ENCODE data around the gene NOTCH3. TPM values are rescaled to one million over a fixed set of nuclear protein-coding genes. Genes with fewer than 3 reads are reported as not detected.

NOTCH3 gene
- total RNA-seq, 2 donors from 2014 or later = 0.05 to 0.18 TPM

DNA sequence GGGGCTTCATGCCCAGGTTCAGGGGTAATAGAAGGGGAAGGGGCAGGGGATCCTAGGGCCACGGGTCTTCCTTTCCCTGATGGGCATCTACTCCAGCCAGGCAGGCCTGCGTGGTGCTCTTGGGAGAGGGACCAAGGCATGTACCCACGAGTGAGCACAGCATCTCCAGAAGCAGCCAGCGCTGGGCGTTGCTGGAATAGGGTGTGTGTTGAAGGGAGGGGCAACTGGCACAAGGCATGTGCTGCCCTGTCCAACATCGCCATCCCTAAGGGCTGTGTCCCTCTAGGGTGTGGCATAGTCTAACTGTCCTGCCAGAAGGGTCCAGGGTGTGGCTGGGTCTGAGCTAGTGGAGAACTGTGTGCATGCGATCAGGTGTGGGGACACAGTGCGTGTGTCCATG, 2.9 kb downstream of the NOTCH3 start:
- H3K36me3 Mint-ChIP-seq (ENCODE audit: low read depth) = peaks cover 15% of the 10 kb centered on the region
- peaks cover 16% of the 10 kb centered on the region for H3K4me1 Mint-ChIP-seq
- H3K4me3 Mint-ChIP-seq = no peak overlapping the region
- H3K9me3 ChIP-seq (ENCODE audit: control insufficient read depth, low read length, poor library complexity, severe bottlenecking) = no peaks in the 10 kb centered on the region
- H3K27me3 Mint-ChIP-seq = peaks cover 69% of the 10 kb centered on the region
- no peak overlapping the region for H3K27ac Mint-ChIP-seq
- no peak for DNase-seq
- no peak for ATAC-seq

DNA sequence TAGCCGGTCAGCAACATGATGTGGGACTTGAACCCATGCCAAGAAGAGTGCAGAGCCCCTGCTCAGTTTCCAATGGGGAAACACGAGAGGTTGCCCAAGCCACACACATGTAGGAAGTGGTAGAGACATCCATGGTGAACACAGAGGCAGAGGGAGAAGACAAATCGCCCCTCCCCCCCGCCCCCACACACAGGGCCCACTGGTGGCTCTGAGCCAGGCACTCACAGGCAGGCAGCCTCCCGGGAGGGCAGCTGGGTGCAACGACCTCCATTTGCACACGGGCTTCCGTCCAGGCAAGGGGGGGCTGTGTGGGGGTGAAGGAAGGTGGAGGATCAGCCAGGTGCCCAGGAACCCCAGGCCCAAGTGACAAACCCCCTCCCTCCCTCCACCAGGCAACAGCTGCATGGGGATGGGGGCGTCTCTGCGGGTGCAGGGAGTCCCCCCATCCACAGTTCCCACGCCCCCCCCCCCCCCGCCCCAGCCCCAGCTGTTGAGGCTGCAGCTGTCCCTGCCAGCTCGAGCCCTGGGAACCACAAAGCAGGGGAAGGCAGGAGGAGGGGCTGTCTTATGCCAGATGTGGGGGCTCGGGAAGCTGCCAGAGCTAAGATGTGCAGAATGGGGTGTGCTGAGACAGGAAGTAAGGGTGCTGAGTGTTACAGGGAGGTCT, 3.4 kb downstream of the NOTCH3 start:
- DNase-seq = no peak
- Mint-ChIP-seq H3K36me3 (ENCODE audit: low read depth) (peaks cover 12% of the 10 kb centered on the region), H3K27me3 (peaks cover 69% of the 10 kb centered on the region), H3K4me3 (no peak overlapping the region), H3K27ac (no peak overlapping the region), H3K4me1 (peaks cover 16% of the 10 kb centered on the region)
- no peaks in the 10 kb centered on the region for H3K9me3 ChIP-seq (ENCODE audit: control insufficient read depth, low read length, poor library complexity, severe bottlenecking)
- ATAC-seq = no peak

DNA sequence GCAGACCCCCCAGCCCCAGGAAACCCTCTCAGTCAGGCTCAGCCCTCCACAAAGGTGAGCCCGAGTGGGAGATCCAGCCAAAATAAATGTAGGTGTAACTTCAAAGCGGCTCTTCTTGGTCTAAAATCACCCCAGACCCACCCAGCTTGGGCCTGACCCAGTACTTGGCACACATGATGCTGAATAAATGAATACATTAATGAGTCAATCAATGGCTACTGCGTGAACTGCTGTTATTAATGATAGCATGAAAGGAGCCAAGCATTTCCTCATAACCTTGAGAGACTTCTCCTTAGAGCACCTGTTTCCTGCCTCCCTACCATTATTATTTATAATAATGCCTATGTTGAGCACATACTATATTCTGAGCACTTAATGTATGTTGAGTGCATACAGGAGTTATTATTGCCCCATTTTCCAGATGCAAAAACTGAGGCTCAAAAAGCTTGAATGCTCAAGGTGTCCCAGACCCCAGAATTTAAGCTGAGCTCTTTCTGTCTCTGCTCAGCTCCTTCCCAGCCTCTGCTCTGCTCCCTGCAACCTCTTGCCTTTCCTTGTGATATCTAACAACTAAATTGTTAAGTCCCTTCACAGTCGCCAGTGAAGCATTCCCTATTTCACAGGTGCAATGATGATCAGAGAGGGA, 4.3 kb downstream of the NOTCH3 start:
- Mint-ChIP-seq H3K27ac (no peak overlapping the region), H3K27me3 (peaks cover 69% of the 10 kb centered on the region), H3K4me1 (peaks cover 16% of the 10 kb centered on the region), H3K4me3 (no peak overlapping the region), H3K36me3 (ENCODE audit: low read depth) (peaks cover 12% of the 10 kb centered on the region)
- H3K9me3 ChIP-seq (ENCODE audit: control insufficient read depth, low read length, poor library complexity, severe bottlenecking) = no peaks in the 10 kb centered on the region
- DNase-seq (no peak), ATAC-seq (no peak)

GRCh38 chr19:15195371-15196334, 5.1 kb downstream of the NOTCH3 start:
- H3K9me3 ChIP-seq (ENCODE audit: control insufficient read depth, low read length, poor library complexity, severe bottlenecking) = no peaks in the 10 kb centered on the region
- Mint-ChIP-seq H3K4me3 (no peak overlapping the region), H3K4me1 (peaks cover 16% of the 10 kb centered on the region), H3K27me3 (peaks cover 68% of the 10 kb centered on the region), H3K27ac (no peak overlapping the region), H3K36me3 (ENCODE audit: low read depth) (peaks cover 12% of the 10 kb centered on the region)
- DNase-seq (no peak), ATAC-seq (no peak)

- no peak for ATAC-seq
- Mint-ChIP-seq H3K36me3 (ENCODE audit: low read depth) (peaks cover 12% of the 10 kb centered on the region), H3K4me3 (peak overlapping the region; percentile 78), H3K27me3 (peaks cover 68% of the 10 kb centered on the region), H3K27ac (no peak overlapping the region), H3K4me1 (peaks cover 16% of the 10 kb centered on the region)
- DNase-seq = no peak
- H3K9me3 ChIP-seq (ENCODE audit: control insufficient read depth, low read length, poor library complexity, severe bottlenecking) = no peaks in the 10 kb centered on the region
These were observed 5.9 kb downstream of the NOTCH3 start for GRCh38 chr19:15194938-15195337.

DNA sequence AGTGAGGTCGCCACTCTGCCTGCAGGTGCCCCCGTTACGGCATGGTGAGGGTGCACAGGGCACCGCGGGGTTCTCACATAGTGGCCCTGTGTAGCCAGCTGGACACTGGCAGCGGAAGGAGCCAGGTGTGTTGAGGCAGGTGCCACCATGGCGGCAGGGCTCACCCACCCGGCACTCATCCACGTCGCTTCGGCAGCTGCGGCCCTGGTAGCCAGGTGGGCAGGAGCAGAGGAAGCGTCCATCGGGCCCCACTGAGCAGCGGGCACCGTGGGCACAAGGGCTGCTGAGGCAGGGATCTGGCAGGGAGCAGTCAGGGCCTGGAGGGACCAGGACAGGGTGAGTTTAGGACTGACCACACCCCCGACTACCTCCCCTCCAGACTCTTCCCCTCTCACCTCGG, 8.8 kb downstream of the NOTCH3 start:
- ATAC-seq (no peak), DNase-seq (no peak)
- Mint-ChIP-seq H3K27ac (no peak overlapping the region), H3K4me3 (no peak overlapping the region), H3K4me1 (peaks cover 3% of the 10 kb centered on the region), H3K36me3 (ENCODE audit: low read depth) (peaks cover 4% of the 10 kb centered on the region), H3K27me3 (peaks cover 45% of the 10 kb centered on the region)
- H3K9me3 ChIP-seq (ENCODE audit: control insufficient read depth, low read length, poor library complexity, severe bottlenecking) = no peaks in the 10 kb centered on the region

DNA sequence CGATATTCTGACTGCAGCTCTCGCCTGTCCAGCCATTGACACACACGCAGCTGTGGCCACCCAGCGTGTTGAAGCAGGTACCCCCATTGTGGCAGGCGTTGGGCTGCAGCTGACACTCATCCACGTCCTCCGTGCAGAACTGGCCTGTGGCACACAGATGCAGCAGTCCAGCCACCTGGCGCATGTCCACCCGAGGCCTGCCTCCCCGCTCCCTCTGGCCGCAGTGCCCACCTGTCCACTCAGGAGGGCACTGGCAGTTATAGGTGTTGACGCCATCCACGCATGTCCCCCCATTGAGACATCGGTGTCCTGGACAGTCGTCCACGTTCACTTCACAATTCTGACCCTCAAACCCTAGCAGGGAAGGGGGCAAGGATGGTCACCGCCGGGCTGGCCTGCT, 9.3 kb downstream of the NOTCH3 start:
- H3K9me3 ChIP-seq (ENCODE audit: control insufficient read depth, low read length, poor library complexity, severe bottlenecking) = no peaks in the 10 kb centered on the region
- no peak for DNase-seq
- ATAC-seq = no peak
- no peak overlapping the region for H3K27ac Mint-ChIP-seq
- H3K4me3 Mint-ChIP-seq = no peak overlapping the region
- H3K36me3 Mint-ChIP-seq (ENCODE audit: low read depth) = peaks cover 4% of the 10 kb centered on the region
- peaks cover 40% of the 10 kb centered on the region for H3K27me3 Mint-ChIP-seq
- H3K4me1 Mint-ChIP-seq = peaks cover 3% of the 10 kb centered on the region

GRCh38 chr19:15188851-15189250, 11.9 kb downstream of the NOTCH3 start:
- H3K9me3 ChIP-seq (ENCODE audit: control insufficient read depth, low read length, poor library complexity, severe bottlenecking) = no peaks in the 10 kb centered on the region
- Mint-ChIP-seq H3K27ac (no peak overlapping the region), H3K4me1 (peaks cover 2% of the 10 kb centered on the region), H3K4me3 (no peak overlapping the region), H3K36me3 (ENCODE audit: low read depth) (no peaks in the 10 kb centered on the region), H3K27me3 (peaks cover 30% of the 10 kb centered on the region)
- DNase-seq (no peak), ATAC-seq (no peak)

GRCh38 chr19:15187026-15188007, 13.5 kb downstream of the NOTCH3 start:
- H3K9me3 ChIP-seq (ENCODE audit: control insufficient read depth, low read length, poor library complexity, severe bottlenecking) = no peaks in the 10 kb centered on the region
- H3K4me3 Mint-ChIP-seq = no peak overlapping the region
- no peak overlapping the region for H3K27ac Mint-ChIP-seq
- H3K36me3 Mint-ChIP-seq (ENCODE audit: low read depth) = no peaks in the 10 kb centered on the region
- DNase-seq (no peak), ATAC-seq (no peak)
- peaks cover 2% of the 10 kb centered on the region for H3K4me1 Mint-ChIP-seq
- peaks cover 17% of the 10 kb centered on the region for H3K27me3 Mint-ChIP-seq

- DNase-seq (no peak), ATAC-seq (no peak)
- no peaks in the 10 kb centered on the region for H3K9me3 ChIP-seq (ENCODE audit: control insufficient read depth, low read length, poor library complexity, severe bottlenecking)
- Mint-ChIP-seq H3K27ac (no peak overlapping the region), H3K4me1 (peaks cover 2% of the 10 kb centered on the region), H3K4me3 (no peak overlapping the region), H3K36me3 (ENCODE audit: low read depth) (no peaks in the 10 kb centered on the region), H3K27me3 (peaks cover 10% of the 10 kb centered on the region)
These were observed 15.6 kb downstream of the NOTCH3 start for GRCh38 chr19:15185188-15185587.

- no peak for ATAC-seq
- H3K27me3 Mint-ChIP-seq = peaks cover 14% of the 10 kb centered on the region
- H3K36me3 Mint-ChIP-seq (ENCODE audit: low read depth) = no peaks in the 10 kb centered on the region
- H3K9me3 ChIP-seq (ENCODE audit: control insufficient read depth, low read length, poor library complexity, severe bottlenecking) = no peaks in the 10 kb centered on the region
- H3K4me3 Mint-ChIP-seq = no peak overlapping the region
- no peak overlapping the region for H3K27ac Mint-ChIP-seq
- peaks cover 2% of the 10 kb centered on the region for H3K4me1 Mint-ChIP-seq
- DNase-seq = no peak
These were observed 16.0 kb downstream of the NOTCH3 start for GRCh38 chr19:15184776-15185175.

GRCh38 chr19:15181394-15181793, 19.4 kb downstream of the NOTCH3 start:
- H3K27me3 Mint-ChIP-seq = peaks cover 24% of the 10 kb centered on the region
- H3K9me3 ChIP-seq (ENCODE audit: control insufficient read depth, low read length, poor library complexity, severe bottlenecking) = no peaks in the 10 kb centered on the region
- peaks cover 9% of the 10 kb centered on the region for H3K4me1 Mint-ChIP-seq
- H3K27ac Mint-ChIP-seq = no peak overlapping the region
- H3K36me3 Mint-ChIP-seq (ENCODE audit: low read depth) = peaks cover 3% of the 10 kb centered on the region
- ATAC-seq = no peak
- H3K4me3 Mint-ChIP-seq = no peak overlapping the region
- DNase-seq = no peak

Measured in T-helper 17 cell (primary cell).